GM23338 (cell line): ENCODE results near the gene TERT. TPM values are rescaled to one million over a fixed set of nuclear protein-coding genes. Genes with fewer than 3 reads are reported as not detected.

Experiments used
- ATAC-seq: fragments of 200-7000 bp; cut with Tn5 transposase; 3 replicates; pipeline ENCODE4 v1.9.1; 2020
- DNase-seq: peaks from one replicate; pipeline ENCODE4 v3.0.0-alpha.2; 2015; ENCODE audit warnings: low spot score
- H2AFZ ChIP-seq: fragments of 200-600 bp; sonication (generic); 2 replicates; pipeline ENCODE4 v1.8.0; 2016; ENCODE audit warnings: antibody characterized with exemption, mild to moderate bottlenecking, moderate library complexity
- H3F3A ChIP-seq: fragments of 200-600 bp; sonication (generic); replicated peaks from 2 replicates; pipeline ENCODE4 v1.8.0; 2017; ENCODE audit warnings: antibody characterized with exemption, mixed run types, low read depth
- H3K27ac ChIP-seq: fragments of 200-600 bp; sonication (generic); 2 replicates; pipeline ENCODE4 v1.6.1; 2016; ENCODE audit warnings: low read depth
- H3K27me3 ChIP-seq: fragments of 200-600 bp; sonication (generic); 2 replicates; pipeline ENCODE4 v1.8.0; 2016; ENCODE audit warnings: mild to moderate bottlenecking, mixed run types, moderate library complexity; ENCODE audit not compliant: insufficient read depth
- H3K36me3 ChIP-seq: fragments of 200-600 bp; sonication (generic); 2 replicates; pipeline ENCODE4 v1.8.0; 2016; ENCODE audit warnings: mild to moderate bottlenecking; ENCODE audit not compliant: insufficient read depth
- H3K4me1 ChIP-seq: fragments of 200-600 bp; sonication (generic); 2 replicates; pipeline ENCODE4 v1.8.0; 2016; ENCODE audit warnings: mild to moderate bottlenecking, moderate library complexity; ENCODE audit not compliant: insufficient read depth
- H3K4me2 ChIP-seq: fragments of 200-600 bp; sonication (generic); 2 replicates; pipeline ENCODE4 v1.7.1; 2017; ENCODE audit warnings: mixed run types
- H3K4me3 ChIP-seq: fragments of 200-600 bp; sonication (generic); 2 replicates; pipeline ENCODE4 v1.6.1; 2016; ENCODE audit warnings: mixed run types
- H3K79me2 ChIP-seq: fragments of 200-600 bp; sonication (generic); replicated peaks from 2 replicates; pipeline ENCODE4 v1.8.0; 2017; ENCODE audit warnings: mild to moderate bottlenecking; ENCODE audit not compliant: insufficient read depth
- H3K9me2 ChIP-seq: fragments of 200-600 bp; sonication (generic); 2 replicates; pipeline ENCODE4 v1.8.0; 2017; ENCODE audit not compliant: insufficient read depth
- H4K20me1 ChIP-seq: fragments of 200-600 bp; sonication (generic); replicated peaks from 2 replicates; pipeline ENCODE4 v1.8.0; 2017; ENCODE audit warnings: mild to moderate bottlenecking; ENCODE audit not compliant: insufficient read depth
- H3K27ac Mint-ChIP-seq: 2 replicates; pipeline ENCODE4 v1.8.0; 2020; ENCODE audit warnings: inconsistent platforms, mild to moderate bottlenecking, moderate library complexity, mixed read lengths
- H3K27me3 Mint-ChIP-seq: 3 replicates; pipeline ENCODE4 v1.8.0; 2022; ENCODE audit warnings: low read depth, mild to moderate bottlenecking, moderate library complexity, mixed read lengths, inconsistent platforms; ENCODE audit not compliant: insufficient read depth, poor library complexity
- H3K36me3 Mint-ChIP-seq: 3 replicates; pipeline ENCODE4 v1.8.0; 2021; ENCODE audit warnings: low read depth, mild to moderate bottlenecking, inconsistent platforms, moderate library complexity, mixed read lengths
- H3K4me1 Mint-ChIP-seq: 3 replicates; pipeline ENCODE4 v1.8.0; 2020; ENCODE audit warnings: mild to moderate bottlenecking, inconsistent platforms, mixed read lengths
- H3K4me3 Mint-ChIP-seq: 3 replicates; pipeline ENCODE4 v1.8.0; 2021; ENCODE audit warnings: moderate library complexity, mild to moderate bottlenecking, inconsistent platforms, mixed read lengths
- H3K9me3 Mint-ChIP-seq: 3 replicates; pipeline ENCODE4 v1.8.0; 2020; ENCODE audit warnings: moderate library complexity, mild to moderate bottlenecking, inconsistent platforms, mixed read lengths
- CREB1 ChIP-seq: fragments of 250-450 bp; sonication (Bioruptor Pico); IDR thresholded peaks from 2 replicates; pipeline ENCODE4 v1.5.0; 2020; ENCODE audit warnings: low read depth, mild to moderate bottlenecking, moderate library complexity
- CTCF ChIP-seq, 2 experiments: fragments of 200-600 bp in 1 of 2; sonication (generic) in 1 of 2; conservative IDR thresholded peaks; 2 replicates each; pipeline versions ENCODE4 v1.5.1 to v1.6.1; 2016 to 2017; ENCODE audit warnings: antibody characterized with exemption in 2 of 2, low read depth in 2 of 2, mild to moderate bottlenecking in 2 of 2, moderate library complexity in 1 of 2
- EZH2 ChIP-seq: fragments of 200-600 bp; sonication (generic); IDR thresholded peaks from one replicate; pipeline ENCODE4 v1.8.0; 2017; ENCODE audit warnings: antibody characterized with exemption, mild to moderate bottlenecking, low read depth; ENCODE audit not compliant: unreplicated experiment
- JUNB ChIP-seq: IDR thresholded peaks from one replicate; pipeline ENCODE4 v1.6.1; 2016; ENCODE audit warnings: antibody characterized with exemption; ENCODE audit not compliant: unreplicated experiment
- REST ChIP-seq: IDR thresholded peaks from one replicate; pipeline ENCODE4 v1.6.1; 2018; ENCODE audit warnings: antibody characterized with exemption; ENCODE audit not compliant: unreplicated experiment
- ZNF331 ChIP-seq: fragments of 250-450 bp; sonication (Bioruptor Pico); IDR thresholded peaks from 2 replicates; pipeline ENCODE4 v1.5.0; 2020; ENCODE audit warnings: low read depth, mild to moderate bottlenecking, moderate library complexity
- ZNF462 ChIP-seq: fragments of 250-450 bp; sonication (Bioruptor Pico); IDR thresholded peaks from 2 replicates; pipeline ENCODE4 v1.5.0; 2020; ENCODE audit warnings: mild to moderate bottlenecking, moderate library complexity
- polyA plus RNA-seq: library from polyadenylated mRNA; unstranded; fragments of >200 nt; fragmentation: Nextera tagmentation; extraction: Ambion mirVana; gene quantifications from 2 replicates; pipeline ENCODE4 v1.2.1, GENCODE V29; 2016
- total RNA-seq: library from RNA; depleted of rRNA; stranded (reverse); fragments of >200 nt; shearing (Covaris generic); gene quantifications from 2 replicates; pipeline ENCODE4 v1.2.3, GENCODE V29; 2014
- TF ChIP-seq, protein P1 (sequence below): IDR thresholded peaks from 2 replicates; pipeline ENCODE4 v1.6.1; 2016; ENCODE audit warnings: antibody characterized with exemption

The TERT gene
- total and polyA plus RNA-seq, 2 experiments from 2014 or later = 9.8 to 46.4 TPM

DNA sequence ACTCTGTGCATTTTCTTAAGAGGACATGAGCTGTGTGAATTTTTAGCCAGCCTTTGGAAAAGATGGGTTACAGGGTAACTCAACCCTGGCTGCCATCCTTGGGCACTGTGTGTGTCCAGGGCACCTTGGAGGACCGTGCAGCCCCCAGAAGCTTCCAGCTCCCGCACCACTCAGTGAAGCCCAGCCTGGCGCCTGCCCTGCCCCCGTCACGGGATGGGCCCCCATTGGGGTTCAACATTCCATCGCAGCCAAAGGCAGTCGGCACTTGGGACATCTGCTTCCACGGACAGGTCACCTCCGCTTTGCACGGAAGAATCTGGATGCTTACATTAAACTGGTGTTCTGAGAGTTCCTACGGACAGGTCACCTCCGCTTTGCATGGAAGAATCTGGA is 71.6 kb downstream of the TERT start:
- Histone ChIP-seq H3K36me3 (no peaks in the 10 kb centered on the region), H3K27ac (no peak overlapping the region), H2AFZ (no peak overlapping the region), H4K20me1 (no peaks in the 10 kb centered on the region), H3K9me2 (peaks cover 4% of the 10 kb centered on the region; the same call in 1 of the 2 replicates), H3K27me3 (no peaks in the 10 kb centered on the region), H3K4me2 (no peak overlapping the region), H3F3A (peaks cover 10% of the 10 kb centered on the region), H3K4me3 (no peak overlapping the region), H3K79me2 (no peaks in the 10 kb centered on the region), H3K4me1 (no peaks in the 10 kb centered on the region)
- Mint-ChIP-seq H3K27me3 (peaks cover 13% of the 10 kb centered on the region), H3K9me3 (no peaks in the 10 kb centered on the region; the same call in 1 of the 3 replicates), H3K36me3 (no peaks in the 10 kb centered on the region), H3K27ac (no peak overlapping the region), H3K4me3 (no peak overlapping the region), H3K4me1 (peaks cover 15% of the 10 kb centered on the region)
- no peak for DNase-seq
- TF ChIP-seq REST (no peak), ZNF462 (CRISPR knock-in tag) (no peak), ZNF331 (CRISPR knock-in tag) (no peak), EZH2 (no peak), CREB1 (CRISPR knock-in tag) (no peak), JUNB (no peak), CTCF (conservative IDR thresholded peaks at IDR 0.05; ENCODE audit: low read depth in 2 of 2) (no peak)
- TF ChIP-seq, protein P1, sequence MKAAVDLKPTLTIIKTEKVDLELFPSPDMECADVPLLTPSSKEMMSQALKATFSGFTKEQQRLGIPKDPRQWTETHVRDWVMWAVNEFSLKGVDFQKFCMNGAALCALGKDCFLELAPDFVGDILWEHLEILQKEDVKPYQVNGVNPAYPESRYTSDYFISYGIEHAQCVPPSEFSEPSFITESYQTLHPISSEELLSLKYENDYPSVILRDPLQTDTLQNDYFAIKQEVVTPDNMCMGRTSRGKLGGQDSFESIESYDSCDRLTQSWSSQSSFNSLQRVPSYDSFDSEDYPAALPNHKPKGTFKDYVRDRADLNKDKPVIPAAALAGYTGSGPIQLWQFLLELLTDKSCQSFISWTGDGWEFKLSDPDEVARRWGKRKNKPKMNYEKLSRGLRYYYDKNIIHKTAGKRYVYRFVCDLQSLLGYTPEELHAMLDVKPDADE = no peak
- no peak for ATAC-seq
